NOMO-1 treated with DMSO at 0.1 percent for 48 hours (cell line): ENCODE measurements around the gene PBX3.
"Not testable (repeated sequence)": the region's sequence is repeated elsewhere in the genome, so short reads cannot be mapped to it uniquely, and the experiment has no call there.

Experiments
- DNase-seq: peaks from one replicate; lab custom pipeline; 2025; ENCODE audit not compliant: unreplicated experiment; lab: John Stamatoyannopoulos, UW

The PBX3 gene

DNA sequence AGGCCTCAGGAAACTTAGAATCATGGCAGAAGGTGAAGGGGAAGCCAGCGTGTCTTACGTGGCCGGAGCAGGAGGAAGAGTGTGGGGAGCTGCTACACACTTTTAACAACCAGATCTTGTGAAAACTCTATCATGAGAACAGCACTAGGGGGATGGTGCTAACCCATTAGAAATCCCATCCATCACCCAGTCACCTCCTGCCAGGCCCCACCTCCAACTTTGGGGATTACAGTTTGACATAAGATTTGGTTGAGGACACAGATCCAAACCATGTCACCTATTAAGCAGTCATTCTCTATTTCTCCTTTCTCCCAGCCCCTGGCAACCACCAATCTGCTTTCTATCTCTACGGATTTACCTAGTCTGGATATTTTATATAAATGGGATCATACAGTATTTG lies 26.9 kb downstream of the PBX3 start:
- DNase-seq: no peak

DNA sequence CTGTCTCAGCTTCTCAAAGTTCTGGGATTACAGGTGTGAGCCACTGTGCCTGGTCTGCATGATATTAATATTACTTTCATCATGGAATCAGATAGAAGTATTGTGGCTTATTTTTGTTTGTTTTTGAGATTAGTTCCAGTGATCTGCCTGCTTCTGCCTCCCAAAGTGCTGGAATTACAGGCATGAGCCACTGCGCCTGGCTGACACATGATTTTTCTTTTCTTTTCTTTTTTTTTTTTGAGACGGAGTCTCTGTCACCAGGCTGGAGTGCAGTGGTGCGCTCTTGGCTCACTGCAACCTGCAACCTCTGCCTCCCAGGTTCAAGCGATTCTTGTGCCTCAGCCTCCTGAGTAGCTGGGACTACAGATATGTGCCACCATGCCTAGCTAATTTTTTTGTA lies 29.6 kb downstream of the PBX3 start:
- not testable (repeated sequence) for DNase-seq

DNA sequence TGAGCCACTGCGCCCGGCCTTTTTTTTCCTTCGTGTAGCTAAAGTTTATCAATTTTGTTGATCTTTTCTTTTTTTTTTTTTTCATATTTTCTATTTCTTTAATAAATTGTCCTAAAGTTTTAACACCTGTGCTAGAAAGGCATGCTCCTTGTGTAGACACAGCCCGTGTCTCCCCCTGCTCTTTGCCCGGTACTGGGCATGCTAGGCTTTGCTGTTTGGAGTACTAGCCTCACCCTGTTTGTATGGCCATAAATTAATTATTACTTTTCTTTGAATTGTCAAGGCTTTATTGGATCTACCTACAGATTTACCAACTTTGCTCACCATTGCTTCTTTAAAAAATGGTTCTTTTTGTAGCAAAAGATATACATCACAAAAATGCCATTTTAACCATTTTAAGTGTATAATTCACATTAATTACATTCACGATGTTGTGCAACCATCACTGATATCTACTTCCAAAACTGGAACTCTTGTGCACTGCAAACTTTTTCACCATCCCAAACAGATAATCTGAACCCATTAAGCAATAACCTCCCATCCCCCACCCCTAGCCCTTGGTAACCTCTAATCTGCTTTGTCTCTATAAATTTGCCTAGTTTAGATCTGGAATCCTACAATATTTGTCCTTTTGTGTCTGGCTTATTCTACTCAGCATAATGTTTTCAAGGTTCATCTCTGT lies 31.5 kb downstream of the PBX3 start:
- not testable (repeated sequence) for DNase-seq

GRCh38 chr9:125779220-125779565 lies 32.0 kb downstream of the PBX3 start:
- not testable (repeated sequence) for DNase-seq

DNA sequence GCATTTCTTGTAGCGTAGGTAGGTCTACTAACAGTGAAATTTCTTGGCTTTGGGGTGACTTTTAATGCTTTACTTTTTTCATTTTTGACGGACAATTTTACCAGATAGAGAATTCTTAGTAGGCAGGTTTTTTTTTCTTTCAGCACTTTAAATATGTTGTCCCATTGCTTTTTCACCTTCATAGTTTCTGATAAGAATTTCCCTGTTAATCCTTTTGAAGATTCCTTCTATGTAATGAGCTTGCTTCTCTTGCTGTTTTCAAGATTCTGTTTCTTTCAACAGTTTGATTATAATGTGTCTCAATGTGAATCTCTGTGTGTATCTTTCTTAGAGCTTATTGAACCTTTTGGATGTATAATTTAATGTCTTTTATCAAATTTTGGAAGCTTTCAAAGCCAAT lies 35.5 kb downstream of the PBX3 start:
- DNase-seq: no peak

DNA sequence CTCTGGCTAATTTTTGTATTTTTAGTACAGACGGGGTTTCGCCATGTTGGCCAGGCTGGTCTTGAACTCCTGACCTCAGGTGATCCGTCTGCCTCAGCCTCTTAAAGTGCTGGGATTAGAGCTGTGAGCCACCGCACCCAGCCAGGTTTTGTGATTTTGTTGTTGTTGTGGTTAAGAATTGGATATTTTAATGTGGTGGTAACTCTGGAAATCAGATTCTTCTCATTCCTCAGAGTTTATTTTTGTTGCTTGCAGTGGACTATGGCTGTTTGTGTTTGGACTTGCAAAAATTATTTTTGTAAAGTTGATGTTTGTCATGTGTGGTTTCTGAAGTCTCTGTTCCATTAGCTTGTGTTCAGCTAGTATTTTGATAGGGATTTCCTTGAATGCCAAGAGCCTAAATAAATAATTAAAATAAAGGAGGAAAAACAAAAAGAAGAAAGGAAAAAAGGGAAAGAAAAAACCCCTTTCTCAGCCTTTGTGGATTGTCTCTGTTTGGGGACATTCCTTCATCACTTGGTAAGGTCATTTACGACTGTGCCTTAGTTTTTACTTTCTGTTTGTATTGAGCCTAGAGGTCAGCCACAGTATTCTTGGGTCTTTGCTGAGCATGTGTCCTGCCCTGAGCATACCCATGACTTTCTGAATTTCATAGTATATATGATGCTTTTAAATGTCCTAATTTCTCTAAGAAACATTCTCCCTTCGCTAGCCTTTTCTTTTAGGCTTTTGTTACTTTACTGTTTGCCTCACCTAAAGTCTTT lies 37.3 kb downstream of the PBX3 start:
- DNase-seq: no peak

DNA sequence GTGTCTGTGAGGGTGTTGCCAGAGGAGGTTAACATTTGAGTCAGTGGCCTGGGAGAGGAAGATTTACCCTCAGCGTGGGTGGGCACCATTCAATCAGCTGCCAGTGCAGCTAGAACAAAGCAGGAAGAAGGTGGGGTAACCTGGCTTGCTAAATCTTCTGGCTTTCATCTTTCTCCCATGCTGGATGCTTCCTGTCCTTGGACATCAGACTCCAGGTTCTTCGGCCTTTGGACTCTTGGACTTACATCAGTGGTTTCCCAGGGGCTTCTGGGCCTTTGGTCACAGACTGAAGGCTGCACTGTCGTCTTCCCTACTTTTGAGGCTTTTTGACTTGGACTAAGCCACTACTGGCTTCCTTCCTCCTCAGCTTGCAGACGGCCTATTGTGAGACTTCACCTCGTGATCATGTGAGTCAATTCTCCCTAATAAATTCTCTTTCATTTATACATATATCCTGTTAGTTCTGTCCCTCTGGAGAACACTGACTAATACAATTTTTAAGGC lies 38.1 kb downstream of the PBX3 start:
- DNase-seq: no peak

DNA sequence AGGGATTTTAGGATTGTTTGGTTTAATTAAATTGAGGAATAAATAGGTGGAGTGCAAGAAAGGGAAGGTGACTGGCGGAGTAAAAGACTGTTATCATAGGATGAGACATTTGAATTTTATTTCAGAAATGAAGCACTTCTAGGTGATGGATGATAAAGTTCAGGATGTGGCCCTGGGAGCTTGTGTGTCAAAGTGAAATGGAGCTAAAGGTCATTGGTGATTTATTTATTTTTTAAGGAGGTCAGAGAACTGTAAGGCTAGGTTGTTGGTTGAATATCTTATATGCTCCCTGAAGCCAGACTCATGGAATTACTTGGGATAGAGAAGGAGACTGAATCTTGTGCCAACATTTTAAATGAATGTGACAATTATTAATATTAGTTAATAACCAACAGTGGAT lies 40.5 kb downstream of the PBX3 start:
- no peak for DNase-seq

DNA sequence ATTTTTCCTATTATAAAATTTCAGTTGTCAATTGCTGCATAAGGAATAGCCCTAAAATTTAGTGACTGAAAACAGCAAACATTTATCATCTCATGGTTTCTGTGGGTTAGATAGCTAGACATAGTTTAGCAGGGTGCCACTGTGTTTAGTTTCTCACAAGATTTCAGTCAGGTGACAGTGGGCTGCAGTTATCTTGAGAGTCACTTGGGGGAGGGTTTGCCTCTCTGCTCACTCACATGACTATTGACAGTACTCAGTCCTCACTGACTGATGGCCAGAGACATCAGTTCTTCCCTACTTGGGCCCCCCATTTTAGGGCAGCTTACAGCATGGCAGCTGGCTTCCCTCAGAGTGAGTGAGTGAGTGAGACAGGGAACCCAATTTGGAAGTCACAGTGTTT lies 42.0 kb downstream of the PBX3 start:
- no peak for DNase-seq

DNA sequence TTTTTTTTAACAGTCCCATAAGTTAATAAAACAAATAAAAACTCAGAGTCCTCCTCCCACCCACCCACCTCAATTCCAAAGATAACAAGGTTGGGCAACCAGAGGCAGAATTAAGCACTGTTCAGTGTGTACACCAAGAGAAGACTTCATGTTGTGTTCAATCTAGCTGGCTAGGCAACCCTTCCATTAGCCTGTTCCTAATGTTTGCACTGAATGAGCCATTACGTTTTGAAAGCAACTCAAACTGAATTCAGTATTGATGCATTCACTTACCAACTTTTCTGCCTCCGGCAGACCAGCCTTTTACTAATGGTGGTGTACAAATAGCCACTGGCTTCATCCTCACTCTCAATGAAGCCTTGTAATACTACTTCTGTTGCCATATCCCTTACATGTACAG lies 47.5 kb downstream of the PBX3 start:
- DNase-seq: no peak

DNA sequence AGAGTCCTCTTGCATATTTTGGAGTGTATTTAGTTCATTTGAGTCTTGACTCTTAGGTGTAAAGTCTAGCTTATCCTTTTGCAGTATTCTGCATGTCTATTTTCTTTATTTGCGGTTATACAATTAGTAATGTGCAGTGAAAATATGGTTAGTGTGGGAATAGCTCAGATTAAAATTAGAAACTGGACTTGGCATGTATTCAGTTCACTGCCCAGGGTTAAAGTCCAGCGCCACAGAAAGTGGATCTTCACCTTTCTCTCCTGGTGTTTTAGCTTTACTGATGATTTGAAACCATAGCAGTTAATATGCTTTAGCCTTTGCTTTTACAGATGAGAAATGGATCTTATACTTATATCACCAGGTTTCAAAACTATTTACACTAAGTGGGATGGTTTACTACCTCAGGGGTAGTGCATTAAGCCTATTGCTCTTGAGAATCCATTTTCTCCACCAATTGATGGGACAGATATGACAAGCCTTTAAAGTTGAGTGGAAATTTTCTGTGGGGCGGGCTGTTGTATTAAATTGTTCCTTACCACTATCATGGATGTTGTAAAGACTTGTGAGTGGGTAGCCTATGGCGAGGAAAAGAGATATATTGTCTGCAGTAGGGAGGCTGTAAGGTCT lies 48.9 kb downstream of the PBX3 start:
- DNase-seq: no peak

- DNase-seq: no peak
These were observed 50.8 kb downstream of the PBX3 start for GRCh38 chr9:125797930-125798329.

- DNase-seq: no peak
These were observed 56.4 kb downstream of the PBX3 start for GRCh38 chr9:125803526-125803925.

- no peak for DNase-seq
These were observed 57.9 kb downstream of the PBX3 start for GRCh38 chr9:125805057-125805456.

- no peak for DNase-seq
These were observed 58.4 kb downstream of the PBX3 start for GRCh38 chr9:125805586-125805985.

DNA sequence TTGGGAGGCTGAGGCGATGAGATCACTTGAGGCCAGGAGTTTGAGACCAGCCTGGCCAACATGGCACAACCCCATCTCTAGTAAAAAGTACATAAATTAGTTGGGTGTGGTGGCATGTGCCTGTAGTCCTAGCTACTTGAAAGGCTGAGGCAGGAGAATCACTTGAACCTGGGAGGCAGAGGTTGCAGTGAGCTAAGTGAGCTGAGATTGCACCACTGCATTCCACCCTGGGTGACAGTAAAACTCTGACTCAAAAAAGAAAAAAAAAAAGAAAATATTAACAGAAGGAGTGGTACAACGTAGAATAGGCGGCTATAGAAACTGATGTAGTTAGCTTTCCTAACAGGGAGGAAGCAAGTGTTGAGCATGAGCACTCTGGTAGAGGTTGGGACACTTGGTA lies 59.9 kb downstream of the PBX3 start:
- DNase-seq: no peak

DNA sequence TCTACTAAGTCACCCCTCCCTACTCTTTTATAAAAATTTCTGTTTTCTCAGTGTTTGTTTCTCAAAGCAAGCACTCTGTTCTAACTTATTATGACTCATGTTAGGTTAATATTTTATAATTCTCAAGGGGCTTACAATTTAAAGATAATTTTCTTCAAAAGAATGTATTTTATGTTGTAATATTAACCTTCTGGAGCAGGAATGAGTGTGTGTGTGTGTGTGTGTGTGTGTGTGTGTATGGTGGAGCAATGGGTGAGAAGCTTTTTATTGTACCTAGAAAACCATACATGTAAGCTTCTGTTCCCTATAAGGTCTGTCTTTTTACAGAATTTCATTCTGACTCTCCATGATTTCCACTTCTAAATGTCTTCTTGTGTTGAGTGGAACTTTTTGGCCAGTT lies 63.0 kb downstream of the PBX3 start:
- DNase-seq: no peak

- DNase-seq: no peak
These were observed 63.8 kb downstream of the PBX3 start for GRCh38 chr9:125811002-125811401.

DNA sequence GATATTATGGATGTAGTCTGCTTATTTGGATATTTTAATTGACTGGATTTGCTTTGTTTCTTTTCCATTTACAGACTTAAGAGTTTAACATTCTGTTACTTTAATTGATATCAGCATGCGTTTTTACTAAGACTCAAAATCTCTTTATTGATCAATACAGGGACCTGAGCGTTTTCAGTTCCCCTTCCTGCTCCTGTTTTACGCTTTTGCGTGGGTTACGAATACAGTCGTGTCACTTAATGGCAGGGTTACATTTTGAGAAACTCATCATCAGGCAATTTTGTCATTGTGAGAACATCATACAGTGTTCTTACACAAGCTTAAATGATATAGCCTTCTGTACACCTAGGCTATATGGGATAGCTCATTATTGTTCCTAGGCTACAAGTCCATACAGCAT lies 65.2 kb downstream of the PBX3 start:
- DNase-seq: no peak

DNA sequence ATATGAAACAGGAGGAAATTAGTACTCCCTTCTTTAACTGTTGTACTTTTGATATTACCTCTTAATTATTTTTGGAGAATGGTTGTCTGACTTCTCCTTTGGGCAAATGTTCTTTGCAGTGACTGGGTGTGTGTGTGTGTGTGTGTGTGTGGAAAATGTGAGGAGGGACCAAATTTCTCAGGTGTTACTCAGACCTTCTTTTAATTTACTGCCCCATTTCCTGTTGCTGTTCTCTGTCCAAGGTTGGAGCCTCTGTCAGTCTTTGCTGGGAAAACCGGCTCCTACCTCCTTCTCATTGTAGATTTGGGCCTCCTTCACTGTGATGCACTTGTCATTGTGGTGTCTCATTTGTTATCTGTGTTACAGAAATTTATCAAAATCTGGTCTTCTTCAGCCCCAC lies 68.4 kb downstream of the PBX3 start:
- no peak for DNase-seq

GRCh38 chr9:125816321-125816720 lies 69.1 kb downstream of the PBX3 start:
- DNase-seq: no peak

- no peak for DNase-seq
These were observed 73.1 kb downstream of the PBX3 start for GRCh38 chr9:125820100-125820804.
